NCI-H345 treated with DMSO at 0.1 percent for 48 hours (cell line): Measurements from ENCODE around the gene WDR43.

ENCODE experiments used
- DNase-seq: peaks from one replicate; lab custom pipeline; 2025; ENCODE audit not compliant: unreplicated experiment; lab: John Stamatoyannopoulos, UW

WDR43 gene

DNA sequence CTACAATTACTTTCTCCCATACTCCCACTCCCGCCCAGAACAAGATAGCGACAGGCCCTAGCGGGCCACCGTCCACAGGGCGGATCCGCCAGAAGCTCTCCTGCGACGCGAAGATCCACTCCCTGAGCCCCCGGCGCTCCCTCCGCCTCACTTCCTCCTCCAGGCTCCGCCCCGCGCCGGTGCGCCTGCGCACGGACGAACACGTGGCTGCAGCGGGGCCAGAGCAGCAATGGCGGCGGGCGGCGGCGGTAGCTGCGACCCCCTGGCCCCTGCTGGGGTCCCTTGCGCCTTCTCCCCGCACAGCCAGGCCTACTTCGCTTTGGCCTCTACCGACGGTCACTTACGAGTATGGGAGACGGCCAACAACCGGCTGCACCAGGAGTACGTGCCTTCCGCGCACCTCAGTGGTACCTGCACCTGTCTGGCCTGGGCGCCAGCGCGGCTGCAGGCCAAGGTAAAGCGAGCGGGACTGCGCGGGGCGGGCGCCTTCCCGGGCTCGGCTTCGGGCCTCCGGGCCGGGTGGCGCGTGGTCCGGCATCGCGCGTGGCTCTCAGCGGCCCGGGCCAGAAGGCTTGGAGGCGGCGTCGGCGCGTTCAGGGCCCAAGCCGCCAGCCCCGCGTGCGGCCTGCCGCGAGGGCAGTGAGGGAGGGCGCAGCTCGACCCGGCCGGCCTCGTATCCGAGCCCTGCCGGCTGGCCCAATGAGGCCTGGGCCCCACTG, at the start of gene WDR43:
Gene WDR43 (plus strand): TSS at position 198 of the 719 bp plus-strand sequence. CDS start 32 bp downstream, at position 230.
- peak; percentile 99 for DNase-seq

DNA sequence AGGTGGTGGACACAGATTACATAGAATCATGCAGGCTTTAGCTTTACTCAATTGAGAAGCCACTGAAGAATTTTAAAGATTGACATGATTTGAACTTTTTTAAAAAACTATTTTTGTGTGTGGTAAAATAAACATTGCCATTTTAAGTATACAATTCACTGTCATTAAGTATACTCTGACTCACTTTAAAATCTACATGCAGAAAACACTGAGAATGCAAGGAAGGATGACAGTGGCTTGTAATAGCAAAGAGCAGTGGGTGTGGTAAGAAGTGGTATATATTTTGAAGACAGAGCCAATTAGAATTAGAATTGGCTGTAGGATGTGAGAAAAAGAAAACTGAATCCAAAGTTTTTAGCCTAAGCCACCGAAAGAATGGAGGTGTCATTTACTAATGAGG, 39.3 kb upstream of the WDR43 start:
- DNase-seq, result no peak

- DNase-seq, result no peak
Measured at GRCh38 chr2:28855977-28856376, 38.5 kb upstream of the WDR43 start.

- DNase-seq, result no peak
Measured at GRCh38 chr2:28868611-28869010, 25.9 kb upstream of the WDR43 start.

- DNase-seq, result no peak
Measured at GRCh38 chr2:28869494-28870145, 24.8 kb upstream of the WDR43 start.

DNA sequence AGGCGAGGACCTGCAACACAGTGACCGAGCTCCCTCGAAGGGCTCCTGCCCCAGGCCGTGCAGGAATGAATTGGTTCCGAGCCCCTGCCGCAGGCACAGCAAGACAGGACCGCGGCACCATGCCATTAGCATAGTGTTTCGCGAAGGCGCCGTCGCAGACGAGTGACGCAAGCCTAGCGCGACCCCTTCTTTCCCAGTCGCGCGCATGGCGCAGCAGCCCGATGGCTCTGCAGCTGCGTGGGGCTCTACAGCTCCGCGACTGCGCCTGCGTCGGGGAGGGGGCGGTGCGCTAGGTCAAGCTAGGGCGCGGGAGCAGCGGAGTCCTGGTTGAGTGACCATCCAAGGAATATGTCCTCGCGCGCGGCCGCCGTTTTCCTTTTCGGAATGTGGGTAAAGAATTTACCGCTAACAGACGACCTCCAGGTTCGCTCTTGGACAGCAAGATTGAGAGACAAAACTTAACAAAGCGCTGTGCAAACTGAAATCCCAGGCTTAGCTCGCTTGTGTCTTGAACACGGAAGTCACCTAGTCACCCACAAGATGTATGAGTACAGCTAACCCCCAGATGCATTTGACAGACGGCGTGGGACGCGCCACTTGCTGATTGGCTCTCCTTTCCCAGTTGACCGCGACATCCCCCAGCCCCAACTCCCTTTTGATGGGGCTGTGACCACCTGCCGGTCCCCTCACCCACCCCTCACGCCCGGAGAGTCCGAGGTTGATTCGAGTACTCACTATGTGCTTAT, 24.1 kb upstream of the WDR43 start, which contains the start of gene TRMT61B:
Gene TRMT61B (minus strand): TSS at position 164 of the 746 bp plus-strand sequence. CDS start 32 bp downstream, at position 132.
- DNase-seq, result peak; percentile 95

DNA sequence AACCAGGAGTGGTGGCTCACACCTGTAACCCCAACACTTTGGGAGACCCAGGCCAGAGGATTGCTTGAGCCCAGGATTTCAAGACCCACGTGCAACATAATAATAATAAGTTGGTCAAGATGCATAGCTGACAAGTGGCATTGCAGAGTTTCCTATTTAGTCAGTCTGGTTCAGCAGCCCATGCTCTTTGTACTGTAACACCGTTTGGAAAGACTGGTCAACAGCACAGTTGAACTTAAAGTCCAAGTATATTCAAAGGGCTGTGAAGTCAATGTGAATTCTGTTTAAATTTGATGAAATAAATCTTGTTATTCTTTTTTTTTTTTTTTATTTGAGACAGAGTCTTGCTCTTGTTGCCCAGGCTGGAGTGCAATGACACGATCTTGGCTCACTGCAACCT, 22.8 kb upstream of the WDR43 start:
- DNase-seq, result no peak

- DNase-seq, result no peak
Measured at GRCh38 chr2:28880193-28880592, 14.3 kb upstream of the WDR43 start.

GRCh38 chr2:28893488-28893887, 979 bp upstream of the WDR43 start:
- DNase-seq, result no peak

DNA sequence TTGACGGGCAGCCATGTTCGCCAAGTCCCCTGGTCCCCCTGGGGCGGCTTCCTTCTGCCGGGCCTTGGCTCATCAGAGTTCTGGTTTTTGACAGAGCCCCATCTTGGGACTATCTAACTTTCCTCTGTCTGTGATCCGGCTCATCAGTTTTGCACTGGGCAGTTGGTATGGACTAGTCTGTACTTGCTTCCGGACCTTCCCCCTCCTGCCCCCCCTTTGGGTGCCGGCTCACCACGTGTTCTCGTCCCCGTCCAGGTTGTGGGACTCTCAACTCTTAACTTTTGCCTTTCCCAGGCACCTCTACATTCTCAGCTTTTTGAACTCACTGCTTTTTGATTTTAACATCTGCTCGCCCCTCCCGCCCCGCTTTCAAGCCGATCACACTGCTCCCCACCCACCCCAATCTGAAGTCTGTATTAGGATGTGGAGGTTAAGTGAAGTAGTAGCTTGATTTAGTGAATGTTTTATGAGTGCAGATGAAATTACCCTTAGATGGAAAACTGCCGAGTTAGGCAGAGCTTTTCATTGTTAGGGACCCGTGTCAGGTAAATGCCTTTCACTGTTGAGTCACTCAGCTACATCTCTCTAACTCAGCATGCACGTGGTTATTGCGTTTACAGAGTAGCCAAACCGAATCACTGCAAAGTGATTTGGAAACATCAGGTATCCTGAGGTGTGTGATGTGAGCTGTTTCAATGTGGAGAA, 874 bp downstream of the WDR43 start:
- DNase-seq, result no peak

DNA sequence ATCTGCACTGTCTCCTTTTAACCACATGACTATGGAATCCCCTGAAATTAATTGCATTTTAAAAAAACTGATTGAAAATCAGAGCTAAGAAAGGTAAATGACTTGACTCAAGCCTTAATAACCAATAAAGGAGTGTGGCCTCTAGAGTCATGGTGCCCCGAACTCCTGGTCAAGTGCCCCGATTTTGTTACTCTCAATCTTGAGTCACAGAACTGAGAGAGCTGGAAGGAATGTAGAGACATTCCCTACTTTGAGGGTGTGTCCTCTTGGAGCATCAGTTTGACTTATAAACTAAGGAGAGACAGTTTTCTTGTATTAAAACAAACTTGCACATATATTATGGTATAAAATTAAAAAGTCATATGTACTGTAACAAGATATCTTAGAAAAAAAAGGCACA, 2.4 kb downstream of the WDR43 start:
- DNase-seq, result no peak

DNA sequence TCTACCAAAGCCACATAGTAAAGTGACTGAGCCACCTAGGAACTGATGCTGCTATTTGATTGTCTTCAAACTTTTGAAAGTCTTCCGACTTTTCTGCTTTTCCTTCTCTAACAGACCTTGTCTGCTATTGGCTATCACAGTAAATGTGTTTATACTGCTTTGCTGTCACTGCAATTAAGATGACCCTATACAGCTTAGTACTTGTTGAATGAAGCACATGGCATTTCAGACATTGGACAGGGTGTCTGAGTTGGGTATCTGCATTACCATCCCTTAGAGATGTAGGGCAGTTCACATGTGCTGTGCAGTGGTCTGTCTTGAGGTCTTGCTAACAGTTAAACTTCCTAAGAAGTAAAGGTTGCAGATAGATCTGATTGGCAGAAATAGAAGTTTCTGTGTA, 3.6 kb downstream of the WDR43 start:
- DNase-seq, result no peak

GRCh38 chr2:28901202-28901601, 6.7 kb downstream of the WDR43 start:
- DNase-seq, result no peak

DNA sequence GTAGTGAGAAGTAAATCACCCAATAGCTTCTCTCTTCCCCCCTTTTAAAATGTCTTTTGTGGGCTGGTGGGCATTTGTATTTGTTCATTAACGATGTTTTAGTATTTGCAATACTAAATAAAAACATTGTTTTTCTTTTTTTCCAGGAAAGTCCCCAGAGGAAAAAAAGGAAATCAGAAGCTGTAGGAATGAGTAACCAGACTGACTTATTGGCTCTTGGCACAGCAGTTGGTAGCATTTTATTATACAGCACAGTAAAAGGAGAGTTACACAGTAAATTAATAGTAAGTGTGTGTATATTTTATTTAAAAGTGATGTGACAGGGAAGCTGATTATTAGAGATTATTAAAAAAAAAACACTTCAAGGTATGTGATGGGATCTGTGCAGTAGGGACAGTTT, 7.4 kb downstream of the WDR43 start:
- no peak for DNase-seq

- DNase-seq, result no peak
Measured at GRCh38 chr2:28902584-28902983, 8.1 kb downstream of the WDR43 start.

GRCh38 chr2:28904295-28904694, 9.8 kb downstream of the WDR43 start:
- no peak for DNase-seq

- DNase-seq, result no peak
Measured at GRCh38 chr2:28904802-28905457, 10.5 kb downstream of the WDR43 start.

DNA sequence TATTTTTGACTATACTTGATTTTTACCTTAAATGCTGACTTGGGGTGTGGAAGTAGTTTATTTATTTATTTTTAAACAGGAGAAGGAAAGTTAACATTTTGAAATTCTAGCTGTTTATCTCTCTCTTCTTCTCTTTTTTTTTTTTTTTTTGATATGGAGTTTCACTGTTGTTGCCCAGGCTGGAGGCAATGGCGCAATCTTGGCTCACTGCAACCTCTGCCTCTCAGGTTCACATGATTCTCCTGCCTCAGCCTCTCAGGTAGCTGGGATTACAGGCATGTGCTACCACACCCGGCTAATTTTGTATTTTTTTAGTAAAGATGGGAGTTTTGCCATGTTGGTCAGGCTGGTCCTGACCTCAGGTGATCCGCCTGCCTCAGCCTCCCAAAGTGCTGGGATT, 11.1 kb downstream of the WDR43 start:
- no peak for DNase-seq

DNA sequence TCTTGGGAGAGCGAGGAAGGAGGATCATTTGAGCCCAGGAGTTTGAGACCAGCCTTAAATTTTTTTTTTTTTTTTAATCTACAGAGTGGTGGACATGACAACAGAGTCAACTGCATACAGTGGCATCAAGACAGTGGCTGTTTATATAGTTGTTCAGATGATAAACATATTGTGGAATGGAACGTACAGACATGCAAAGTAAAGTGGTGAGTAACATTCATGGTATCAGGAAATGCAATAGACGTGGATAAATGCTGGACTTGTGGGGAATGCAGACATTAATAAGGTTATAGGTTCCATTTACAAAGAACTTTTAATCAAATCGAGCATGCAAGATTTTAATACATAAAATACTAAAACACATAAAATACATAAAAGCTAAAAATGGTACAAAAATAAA, 11.9 kb downstream of the WDR43 start:
- DNase-seq, result no peak

DNA sequence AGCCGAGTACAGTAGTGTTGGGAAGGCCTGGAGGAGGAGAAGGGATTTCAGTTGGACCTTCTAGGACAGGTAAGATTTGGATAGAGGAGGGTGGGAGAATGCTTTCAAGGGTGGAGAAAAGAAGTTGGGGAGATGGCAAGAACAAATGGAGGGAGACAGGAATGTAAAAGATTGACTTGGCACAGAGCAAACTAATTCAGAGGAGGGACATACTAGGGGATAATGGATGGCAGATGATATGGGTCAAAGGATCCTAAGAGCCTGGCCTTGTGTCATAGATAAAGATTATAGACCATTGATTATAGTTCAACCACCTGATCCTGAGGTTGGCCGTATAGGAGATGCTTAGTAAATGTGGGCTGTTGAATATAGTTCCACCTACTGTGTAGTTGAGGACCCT, 12.4 kb downstream of the WDR43 start:
- DNase-seq, result no peak

- DNase-seq, result no peak
Measured at GRCh38 chr2:28908172-28908571, 13.7 kb downstream of the WDR43 start.
